GM23248 (cell line): Measurements from ENCODE around the gene CFAP44. TPM values are rescaled to one million over a fixed set of nuclear protein-coding genes. Genes with fewer than 3 reads are reported as not detected.
A peak's percentile ranks its signal among the peaks of the same experiment; 100 is the strongest.

ENCODE experiments used
- DNase-seq: peaks from one replicate; pipeline ENCODE4 v3.0.0-alpha.2; 2015
- H2AFZ ChIP-seq: fragments of 200-600 bp; sonication (generic); 2 replicates; pipeline ENCODE4 v1.6.1; 2016; ENCODE audit warnings: antibody characterized with exemption
- H3F3A ChIP-seq: fragments of 200-600 bp; sonication (generic); 2 replicates; pipeline ENCODE4 v1.6.1; 2016; ENCODE audit warnings: mild to moderate bottlenecking, antibody characterized with exemption, mixed run types; ENCODE audit not compliant: insufficient read depth
- H3K27ac ChIP-seq: fragments of 200-600 bp; sonication (generic); 2 replicates; pipeline ENCODE4 v1.5.1; 2016; ENCODE audit warnings: mild to moderate bottlenecking
- H3K27me3 ChIP-seq: fragments of 200-600 bp; sonication (generic); replicated peaks from 2 replicates; pipeline ENCODE4 v1.6.1; 2016; ENCODE audit warnings: mild to moderate bottlenecking; ENCODE audit not compliant: insufficient read depth
- H3K36me3 ChIP-seq: fragments of 200-600 bp; sonication (generic); 2 replicates; pipeline ENCODE4 v1.6.1; 2016; ENCODE audit warnings: low read depth, mild to moderate bottlenecking
- H3K4me1 ChIP-seq: fragments of 200-600 bp; sonication (generic); 2 replicates; pipeline ENCODE4 v1.6.1; 2016; ENCODE audit warnings: mild to moderate bottlenecking; ENCODE audit not compliant: insufficient read depth
- H3K4me2 ChIP-seq: fragments of 200-600 bp; sonication (generic); one replicate; pipeline ENCODE4 v1.6.1; 2016; ENCODE audit warnings: mild to moderate bottlenecking; ENCODE audit not compliant: unreplicated experiment
- H3K4me3 ChIP-seq: fragments of 200-600 bp; sonication (generic); 2 replicates; pipeline ENCODE4 v1.5.1; 2016; ENCODE audit warnings: mild to moderate bottlenecking
- H3K79me2 ChIP-seq: fragments of 200-600 bp; sonication (generic); 2 replicates; pipeline ENCODE4 v1.6.1; 2016; ENCODE audit warnings: mild to moderate bottlenecking; ENCODE audit not compliant: insufficient read depth
- H3K9ac ChIP-seq: fragments of 200-600 bp; sonication (generic); 2 replicates; pipeline ENCODE4 v1.6.1; 2016; ENCODE audit warnings: mild to moderate bottlenecking
- H3K9me2 ChIP-seq: fragments of 200-600 bp; sonication (generic); 2 replicates; pipeline ENCODE4 v1.6.1; 2016; ENCODE audit warnings: mixed run types, mild to moderate bottlenecking, moderate library complexity; ENCODE audit not compliant: insufficient read depth
- H3K9me3 ChIP-seq: fragments of 200-600 bp; sonication (generic); one replicate; pipeline ENCODE4 v1.6.1; 2017; ENCODE audit warnings: low read depth
- H4K20me1 ChIP-seq: fragments of 200-600 bp; sonication (generic); 2 replicates; pipeline ENCODE4 v1.6.0; 2016; ENCODE audit not compliant: insufficient read depth
- EZH2 ChIP-seq: fragments of 200-600 bp; sonication (generic); IDR thresholded peaks from 2 replicates; pipeline ENCODE4 v1.6.1; 2018; ENCODE audit warnings: antibody characterized with exemption, mild to moderate bottlenecking; ENCODE audit not compliant: insufficient read depth, poor library complexity, severe bottlenecking
- EZH2phosphoT487 ChIP-seq: fragments of 200-600 bp; sonication (generic); IDR thresholded peaks from 2 replicates; pipeline ENCODE4 v1.6.1; 2018; ENCODE audit warnings: antibody characterized with exemption, moderate library complexity, mild to moderate bottlenecking, low read depth; ENCODE audit not compliant: insufficient read depth
- WGBS, 2 experiments: methylation state at CpG; one replicate each; pipeline ENCODE4 v1.1.6; 2015 to 2017; ENCODE audit warnings: low lambda C conversion rate in 2 of 2, low coverage in 1 of 2; ENCODE audit errors: missing lambda C conversion rate in 2 of 2; 5-methylcytosine and 5-hydroxymethylcytosine counted together
- in situ Hi-C: fragments of 300-500 bp; cut with MboI; formaldehyde crosslinking; loops from 2 replicates; pipeline ENCODE4 v1.15.0; 2020
- polyA plus RNA-seq: library from polyadenylated mRNA; unstranded; fragments of >200 nt; fragmentation: Nextera tagmentation; extraction: Ambion mirVana; gene quantifications from 2 replicates; pipeline ENCODE4 v1.2.1, GENCODE V29; 2016
- total RNA-seq: library from RNA; depleted of rRNA; stranded (reverse); fragments of >200 nt; shearing (Covaris generic); gene quantifications from 2 replicates; pipeline ENCODE4 v1.2.3, GENCODE V29; 2014; rRNA removed

Gene CFAP44, protein sequence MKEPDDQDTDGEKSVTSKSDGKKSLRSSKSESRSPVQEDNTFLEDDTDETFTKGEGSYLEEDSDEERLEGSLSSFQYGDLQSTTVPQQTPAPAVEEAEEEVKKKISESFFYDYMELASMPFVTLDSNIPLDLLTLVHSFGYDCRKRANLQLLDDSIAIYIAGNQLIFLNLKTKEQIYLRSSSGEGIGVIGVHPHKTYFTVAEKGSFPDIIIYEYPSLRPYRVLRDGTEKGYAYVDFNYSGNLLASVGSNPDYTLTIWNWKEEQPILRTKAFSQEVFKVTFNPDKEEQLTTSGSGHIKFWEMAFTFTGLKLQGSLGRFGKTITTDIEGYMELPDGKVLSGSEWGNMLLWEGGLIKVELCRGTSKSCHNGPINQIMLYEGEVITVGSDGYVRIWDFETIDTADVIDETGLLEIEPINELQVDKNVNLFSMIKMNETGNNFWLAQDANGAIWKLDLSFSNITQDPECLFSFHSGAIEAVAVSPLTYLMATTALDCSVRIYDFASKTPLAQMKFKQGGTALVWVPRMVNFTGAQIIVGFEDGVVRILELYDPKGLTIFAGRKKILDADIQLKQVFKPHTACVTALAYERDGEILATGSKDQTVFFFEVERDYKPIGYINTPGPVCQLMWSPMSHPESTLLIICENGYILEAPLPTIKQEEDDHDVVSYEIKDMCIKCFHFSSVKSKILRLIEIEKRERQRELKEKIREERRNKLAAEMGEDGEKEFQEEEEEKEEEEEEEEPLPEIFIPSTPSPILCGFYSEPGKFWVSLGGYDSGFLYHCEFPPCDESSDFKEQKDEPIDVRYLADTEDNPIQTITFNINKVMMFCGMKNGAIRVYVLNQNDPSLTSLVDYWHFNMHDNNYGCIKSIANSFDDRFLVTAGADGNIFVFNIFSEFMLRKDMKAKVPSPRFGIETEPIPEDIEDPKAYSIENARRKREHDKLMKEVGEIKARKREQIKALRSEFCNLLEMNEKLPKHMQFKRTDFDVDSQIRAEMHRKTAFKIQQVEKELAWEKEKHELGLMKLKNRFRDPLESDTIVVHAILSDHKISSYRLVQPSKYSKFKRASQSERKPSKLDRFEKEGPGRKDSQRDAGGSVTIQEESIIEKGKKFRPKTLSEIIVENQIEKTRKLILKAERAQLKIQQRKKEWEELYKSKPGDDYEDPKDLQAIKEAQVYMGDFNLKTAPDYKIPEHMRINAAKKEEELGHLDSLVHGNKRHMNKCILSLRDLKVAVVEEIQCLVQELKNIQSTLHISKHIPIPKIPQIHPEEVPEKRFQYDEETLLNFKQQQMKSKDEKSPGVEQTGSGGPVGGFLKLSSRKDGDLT (N-terminal part only)
- total RNA-seq (1.4 and 2.7 TPM in 2 replicates), polyA plus RNA-seq (0.55 and 0.63 TPM in 2 replicates)

- Histone ChIP-seq H3K4me3 (peak within 1 kb of the TSS; percentile 65), H2AFZ (peak within 1 kb of the TSS; percentile 83), H3K27ac (no peak within 1 kb of the TSS), H3K4me2 (peak within 1 kb of the TSS; percentile 66), H3K36me3 (no peaks in the 10 kb centered on the region), H3K9ac (peak within 1 kb of the TSS; percentile 61), H4K20me1 (no peaks in the 10 kb centered on the region), H3K9me3 (no peaks in the 10 kb centered on the region), H3K27me3 (no peaks in the 10 kb centered on the region), H3K4me1 (peaks cover 9% of the 10 kb centered on the region), H3K79me2 (no peaks in the 10 kb centered on the region), H3K9me2 (no peaks in the 10 kb centered on the region), H3F3A (peaks cover 7% of the 10 kb centered on the region; the same call in 1 of the 2 replicates)
- in situ Hi-C loops = no loop called here
- WGBS, 2 experiments = 44 to 53% methylated on average over 38 to 39 of the region's 44 CpGs
- no peak for TF ChIP-seq EZH2phosphoT487
- TF ChIP-seq EZH2 = no peak
- DNase-seq = peak; percentile 73
These were observed at the start of gene CFAP44 for GRCh38 chr3:113441051-113441770. Gene CFAP44 (minus strand): TSS chr3:113441493. CDS start chr3:113433664, 7,829 bp downstream.

GRCh38 chr3:113485161-113485609 lies 43.9 kb upstream of the CFAP44 start:
- Histone ChIP-seq H3K4me2 (no peak overlapping the region), H3K36me3 (peaks cover 9% of the 10 kb centered on the region; the same call in 1 of the 2 replicates), H3K9me3 (no peaks in the 10 kb centered on the region), H2AFZ (no peak overlapping the region), H3F3A (no peaks in the 10 kb centered on the region), H3K4me3 (no peak overlapping the region), H3K27me3 (no peaks in the 10 kb centered on the region), H3K4me1 (no peaks in the 10 kb centered on the region), H3K9ac (no peak overlapping the region), H3K9me2 (no peaks in the 10 kb centered on the region), H3K27ac (no peak overlapping the region), H4K20me1 (no peaks in the 10 kb centered on the region), H3K79me2 (no peaks in the 10 kb centered on the region)
- TF ChIP-seq EZH2 (no peak), EZH2phosphoT487 (no peak)
- in situ Hi-C loops = no loop called here
- 87 to 98% methylated on average over 8 of the region's 8 CpGs for WGBS, 2 experiments
- DNase-seq = no peak

GRCh38 chr3:113468539-113468938 lies 27.2 kb upstream of the CFAP44 start:
- Histone ChIP-seq H3K79me2 (no peaks in the 10 kb centered on the region), H3K27ac (no peak overlapping the region), H4K20me1 (no peaks in the 10 kb centered on the region), H3K36me3 (0 out of 2 replicates have a peak, but pooled peaks cover 14% of the 10 kb centered on the region), H3F3A (no peaks in the 10 kb centered on the region), H3K4me2 (no peak overlapping the region), H3K4me1 (no peaks in the 10 kb centered on the region), H3K9ac (no peak overlapping the region), H3K27me3 (no peaks in the 10 kb centered on the region), H3K9me2 (no peaks in the 10 kb centered on the region), H3K9me3 (no peaks in the 10 kb centered on the region), H2AFZ (no peak overlapping the region), H3K4me3 (no peak overlapping the region)
- TF ChIP-seq EZH2phosphoT487 = no peak
- TF ChIP-seq EZH2 = no peak
- no peak for DNase-seq
- in situ Hi-C loops = no loop called here
- 70 to 77% methylated on average over 2 of the region's 2 CpGs for WGBS, 2 experiments
